ENCODE results near the gene SRC.

SRC gene

DNA sequence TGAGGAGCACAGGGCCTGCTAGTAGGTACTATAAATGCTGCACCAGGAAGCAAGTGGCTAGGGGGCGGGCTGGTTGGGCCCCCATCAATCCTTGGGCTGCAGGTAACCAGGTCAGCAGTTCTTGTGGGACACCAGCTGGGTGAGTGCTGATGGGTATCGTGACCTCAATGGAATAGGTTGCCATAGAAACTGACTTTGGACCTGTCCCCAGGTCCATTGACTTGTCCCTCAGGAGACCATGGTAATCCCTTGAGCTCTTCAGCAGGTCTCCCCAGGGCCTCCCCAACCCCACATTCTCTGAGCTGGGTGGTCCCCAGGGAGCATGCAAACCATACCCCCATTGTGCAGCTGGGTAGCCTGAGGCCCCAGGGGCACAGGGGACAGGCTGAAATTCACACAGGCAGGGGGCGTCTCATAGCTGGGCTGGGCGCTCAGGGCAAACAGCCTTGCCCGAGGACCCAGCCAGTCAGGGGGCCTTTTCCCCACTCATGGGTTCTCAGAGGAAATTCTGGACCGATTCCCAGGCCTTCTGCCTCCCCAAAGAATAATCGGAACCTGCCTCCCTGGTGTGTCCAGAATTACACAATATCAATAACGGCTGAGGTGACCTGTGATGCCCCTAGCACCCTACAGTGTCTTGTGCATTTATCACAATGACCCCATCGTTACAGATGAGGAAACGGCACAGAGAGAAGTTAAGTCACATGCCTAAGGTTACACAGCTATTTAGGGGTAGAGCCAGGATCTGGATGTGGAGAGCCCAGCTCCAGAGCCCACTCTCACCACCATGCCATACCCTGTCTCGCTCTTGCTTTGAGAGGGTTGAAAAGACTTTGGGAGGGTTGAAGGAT lies 35.9 kb downstream of the SRC start:
- no peak for TF ChIP-seq POLR2AphosphoS5 (IDR thresholded peaks at IDR 0.05; ENCODE audit: borderline replicate concordance, low read depth, low read length)
- TF ChIP-seq FOXP2 (optimal IDR thresholded peaks at IDR 0.05; ENCODE audit: control extremely low read depth, extremely low read length, insufficient read depth) = no peak
- TF ChIP-seq EZH2 (IDR thresholded peaks at IDR 0.05) = no peak
- H3K9ac ChIP-seq (ENCODE audit: insufficient read length) = no peak overlapping the region
- H3K27ac ChIP-seq = no peak overlapping the region
- H3K36me3 ChIP-seq (ENCODE audit: insufficient read depth, low read length) = peaks cover 3% of the 10 kb centered on the region; the same call in 1 of the 2 replicates
- DNase-seq (ENCODE audit: low read depth, low spot score) = no peak
- H3K4me3 ChIP-seq = no peak overlapping the region
- no peaks in the 10 kb centered on the region for H3K9me3 ChIP-seq (ENCODE audit: low read depth, low read length)

DNA sequence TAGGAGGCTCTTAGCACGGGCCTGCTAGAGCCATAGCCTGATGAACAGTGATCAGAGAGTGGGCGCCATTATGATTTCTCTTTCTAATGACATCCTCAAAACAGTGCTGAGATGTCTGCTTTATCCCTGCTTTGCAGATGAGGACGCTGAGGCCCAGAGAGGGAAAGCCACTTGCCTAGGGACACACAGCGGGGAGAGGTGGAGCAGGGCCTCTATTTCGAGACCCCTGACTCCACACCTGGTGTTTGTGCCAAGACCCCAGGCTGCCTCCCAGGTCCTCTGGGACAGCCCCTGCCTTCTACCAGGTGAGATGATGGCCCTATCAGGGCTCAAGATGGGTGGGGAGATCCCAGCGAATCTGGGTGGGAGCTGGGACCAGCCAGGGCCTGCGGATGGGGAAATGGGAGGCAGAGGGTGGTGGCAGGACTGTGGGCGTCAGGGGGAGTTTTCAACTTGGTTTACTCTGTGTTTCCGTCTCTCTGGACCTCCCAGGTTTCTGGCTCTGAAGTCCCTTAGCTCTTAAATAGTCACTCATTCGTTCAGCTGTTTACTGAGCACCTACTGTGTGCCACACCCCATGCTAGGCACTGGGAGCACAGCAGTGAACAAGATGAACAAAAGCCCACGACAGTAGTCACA lies 36.7 kb downstream of the SRC start:
- Histone ChIP-seq H3K9ac (ENCODE audit: insufficient read length) (no peak overlapping the region), H3K9me3 (ENCODE audit: low read depth, low read length) (no peaks in the 10 kb centered on the region), H3K36me3 (ENCODE audit: insufficient read depth, low read length) (peaks cover 3% of the 10 kb centered on the region; the same call in 1 of the 2 replicates), H3K27ac (no peak overlapping the region), H3K4me3 (no peak overlapping the region)
- TF ChIP-seq EZH2 (IDR thresholded peaks at IDR 0.05) (no peak), POLR2AphosphoS5 (IDR thresholded peaks at IDR 0.05; ENCODE audit: borderline replicate concordance, low read depth, low read length) (no peak), FOXP2 (optimal IDR thresholded peaks at IDR 0.05; ENCODE audit: control extremely low read depth, extremely low read length, insufficient read depth) (no peak)
- no peak for DNase-seq (ENCODE audit: low read depth, low spot score)

GRCh38 chr20:37383229-37383989 lies 37.5 kb downstream of the SRC start:
- peaks cover 3% of the 10 kb centered on the region; the same call in 1 of the 2 replicates for H3K36me3 ChIP-seq (ENCODE audit: insufficient read depth, low read length)
- no peak for TF ChIP-seq POLR2AphosphoS5 (IDR thresholded peaks at IDR 0.05; ENCODE audit: borderline replicate concordance, low read depth, low read length)
- no peak for TF ChIP-seq EZH2 (IDR thresholded peaks at IDR 0.05)
- TF ChIP-seq FOXP2 (optimal IDR thresholded peaks at IDR 0.05; ENCODE audit: control extremely low read depth, extremely low read length, insufficient read depth) = no peak
- H3K9ac ChIP-seq (ENCODE audit: insufficient read length) = no peak overlapping the region
- no peak for DNase-seq (ENCODE audit: low read depth, low spot score)
- H3K9me3 ChIP-seq (ENCODE audit: low read depth, low read length) = no peaks in the 10 kb centered on the region
- H3K27ac ChIP-seq = no peak overlapping the region
- H3K4me3 ChIP-seq = no peak overlapping the region

DNA sequence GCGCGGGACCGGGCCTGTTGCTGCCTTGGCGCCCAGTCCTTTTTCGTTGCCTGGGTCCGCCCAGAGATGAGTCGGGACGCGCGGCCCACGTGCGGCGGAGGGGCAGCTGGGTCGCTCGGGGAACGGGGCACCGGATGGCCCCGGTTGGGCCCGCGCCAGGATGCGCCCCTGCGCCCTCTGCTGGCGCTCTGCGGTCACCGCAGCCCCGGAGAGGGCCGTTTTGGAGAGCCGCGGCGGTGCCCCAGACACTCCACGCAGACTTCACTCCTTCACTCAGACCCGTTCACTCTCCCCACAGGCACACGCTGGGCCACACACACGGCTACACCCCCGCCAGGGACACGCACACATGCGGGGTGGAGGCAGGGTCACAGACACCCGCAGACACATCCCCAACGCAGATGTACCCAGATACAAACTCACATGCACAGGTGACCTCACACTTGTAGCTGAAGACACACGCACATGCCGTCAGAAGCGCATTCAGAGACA lies 38.8 kb downstream of the SRC start:
- Histone ChIP-seq H3K36me3 (ENCODE audit: insufficient read depth, low read length) (peaks cover 3% of the 10 kb centered on the region; the same call in 1 of the 2 replicates), H3K4me3 (no peak overlapping the region), H3K9me3 (ENCODE audit: low read depth, low read length) (no peaks in the 10 kb centered on the region), H3K9ac (ENCODE audit: insufficient read length) (no peak overlapping the region), H3K27ac (no peak overlapping the region)
- TF ChIP-seq EZH2 (IDR thresholded peaks at IDR 0.05) (no peak), POLR2AphosphoS5 (IDR thresholded peaks at IDR 0.05; ENCODE audit: borderline replicate concordance, low read depth, low read length) (no peak), FOXP2 (optimal IDR thresholded peaks at IDR 0.05; ENCODE audit: control extremely low read depth, extremely low read length, insufficient read depth) (no peak)
- DNase-seq (ENCODE audit: low read depth, low spot score) = no peak

- DNase-seq (ENCODE audit: low read depth, low spot score) = no peak
- Histone ChIP-seq H3K9me3 (ENCODE audit: low read depth, low read length) (no peaks in the 10 kb centered on the region), H3K36me3 (ENCODE audit: insufficient read depth, low read length) (peaks cover 3% of the 10 kb centered on the region; the same call in 1 of the 2 replicates), H3K4me3 (no peak overlapping the region), H3K9ac (ENCODE audit: insufficient read length) (no peak overlapping the region), H3K27ac (no peak overlapping the region)
- TF ChIP-seq POLR2AphosphoS5 (IDR thresholded peaks at IDR 0.05; ENCODE audit: borderline replicate concordance, low read depth, low read length) = no peak
Measured at GRCh38 chr20:37385176-37385575, 39.2 kb downstream of the SRC start.

DNA sequence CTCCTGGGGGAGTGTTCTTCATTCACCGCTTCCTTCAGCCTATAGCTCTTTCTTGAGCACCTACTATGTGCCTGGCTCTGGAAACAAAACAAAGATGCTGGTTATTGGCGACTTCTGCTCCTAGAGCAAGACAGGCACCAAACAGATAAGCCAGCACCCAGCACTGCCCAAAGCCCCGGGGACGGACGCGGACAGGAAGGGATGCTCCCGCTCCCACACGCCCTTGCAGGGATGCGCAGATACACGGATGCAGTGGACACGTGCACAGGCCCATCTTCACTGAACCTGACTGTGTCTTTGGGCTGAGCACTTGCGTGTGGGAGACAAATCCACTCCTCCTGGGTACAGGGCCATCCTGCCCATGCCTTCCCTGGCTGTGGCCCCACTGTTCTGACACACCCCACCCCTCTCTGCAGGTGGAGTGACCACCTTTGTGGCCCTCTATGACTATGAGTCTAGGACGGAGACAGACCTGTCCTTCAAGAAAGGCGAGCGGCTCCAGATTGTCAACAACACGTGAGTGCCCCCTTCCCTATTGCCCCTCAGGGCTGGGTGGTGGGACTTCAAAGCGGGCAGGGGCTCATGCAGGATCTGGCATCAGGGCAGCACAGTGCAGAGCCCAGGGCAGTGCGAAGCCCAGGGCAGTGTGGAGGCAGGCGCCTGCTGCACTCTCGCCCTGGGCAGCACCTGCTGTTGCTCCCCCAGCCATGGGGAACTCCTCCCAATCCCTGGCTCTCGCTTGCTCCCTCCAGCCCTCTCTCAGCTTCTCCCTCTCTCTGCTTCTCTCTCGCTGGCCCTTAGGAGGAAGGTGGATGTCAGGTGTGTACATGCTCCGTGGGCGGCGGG lies 39.9 kb downstream of the SRC start:
- TF ChIP-seq POLR2AphosphoS5 (IDR thresholded peaks at IDR 0.05; ENCODE audit: borderline replicate concordance, low read depth, low read length) = no peak
- no peak for TF ChIP-seq EZH2 (IDR thresholded peaks at IDR 0.05)
- TF ChIP-seq FOXP2 (optimal IDR thresholded peaks at IDR 0.05; ENCODE audit: control extremely low read depth, extremely low read length, insufficient read depth) = no peak

DNA sequence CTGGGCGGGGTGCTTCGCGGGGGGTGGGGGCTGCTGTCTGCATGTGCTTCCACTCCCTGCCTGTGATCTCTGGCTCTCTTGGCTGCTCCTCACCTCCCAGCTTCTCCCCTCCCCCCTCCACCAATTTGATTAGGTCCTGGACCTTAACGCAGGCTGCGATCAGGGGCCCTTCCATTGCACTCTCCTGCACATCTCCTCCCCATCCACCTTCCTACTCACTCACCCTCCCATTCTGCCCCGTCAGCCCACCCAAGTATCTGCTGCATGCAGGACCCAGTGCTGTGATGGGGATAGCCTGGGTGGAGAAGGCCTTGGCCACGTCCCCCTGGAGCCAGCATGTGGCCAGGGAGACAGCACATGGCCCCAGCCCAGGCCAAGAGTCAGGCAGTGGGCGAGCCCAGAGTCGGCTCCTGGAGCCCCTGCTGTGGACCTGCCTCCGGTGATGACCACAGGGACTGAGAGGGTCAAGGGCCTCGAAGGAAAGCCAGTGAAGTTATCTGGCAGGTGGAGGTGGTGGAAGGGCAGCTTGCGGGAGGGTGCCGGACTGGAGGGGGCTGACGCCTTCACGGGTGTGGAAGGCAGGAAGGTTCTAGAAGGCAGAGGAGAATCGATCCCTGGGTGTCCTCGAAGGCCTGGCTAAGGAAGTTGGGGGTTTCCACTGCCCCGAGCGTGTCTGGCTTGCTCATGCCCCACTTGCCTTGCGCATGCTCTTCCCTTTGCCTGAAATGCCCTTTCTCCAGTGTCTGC lies 40.7 kb downstream of the SRC start:
- Histone ChIP-seq H3K4me3 (no peak overlapping the region), H3K9me3 (ENCODE audit: low read depth, low read length) (no peaks in the 10 kb centered on the region), H3K36me3 (ENCODE audit: insufficient read depth, low read length) (peaks cover 3% of the 10 kb centered on the region; the same call in 1 of the 2 replicates), H3K9ac (ENCODE audit: insufficient read length) (no peak overlapping the region), H3K27ac (no peak overlapping the region)
- TF ChIP-seq FOXP2 (optimal IDR thresholded peaks at IDR 0.05; ENCODE audit: control extremely low read depth, extremely low read length, insufficient read depth) = no peak
- TF ChIP-seq EZH2 (IDR thresholded peaks at IDR 0.05) = no peak
- TF ChIP-seq POLR2AphosphoS5 (IDR thresholded peaks at IDR 0.05; ENCODE audit: borderline replicate concordance, low read depth, low read length) = no peak
- no peak for DNase-seq (ENCODE audit: low read depth, low spot score)

More for the DNA sequence above, 39.9 kb downstream of the SRC start:
- DNase-seq (ENCODE audit: low read depth, low spot score) = no peak
- H3K9ac ChIP-seq (ENCODE audit: insufficient read length) = no peak overlapping the region
- no peak overlapping the region for H3K4me3 ChIP-seq
- H3K27ac ChIP-seq = no peak overlapping the region
- no peaks in the 10 kb centered on the region for H3K9me3 ChIP-seq (ENCODE audit: low read depth, low read length)
- H3K36me3 ChIP-seq (ENCODE audit: insufficient read depth, low read length) = peaks cover 3% of the 10 kb centered on the region; the same call in 1 of the 2 replicates
